ENCODE results near the gene TRIM38.

GRCh38 chr6:26027491-26028211 lies 65.0 kb downstream of the TRIM38 start:
- no peak for TF ChIP-seq CTCF (IDR thresholded peaks at IDR 0.05; ENCODE audit: low read length)
- TF ChIP-seq EZH2 (IDR thresholded peaks at IDR 0.05; ENCODE audit: borderline replicate concordance, low read length), result no peak
